22Rv1 (cell line): ENCODE data around the gene STUB1.

Experiments
- ZFX ChIP-seq: fragments of 450-650 bp; IDR thresholded peaks from 2 replicates; pipeline ENCODE4 v1.6.1; 2017; ENCODE audit warnings: antibody characterized with exemption, borderline replicate concordance
- TF ChIP-seq, protein P1 (sequence below): fragments of 450-650 bp; IDR thresholded peaks from 2 replicates; pipeline ENCODE4 v1.5.1; 2017; ENCODE audit warnings: mild to moderate bottlenecking

DNA sequence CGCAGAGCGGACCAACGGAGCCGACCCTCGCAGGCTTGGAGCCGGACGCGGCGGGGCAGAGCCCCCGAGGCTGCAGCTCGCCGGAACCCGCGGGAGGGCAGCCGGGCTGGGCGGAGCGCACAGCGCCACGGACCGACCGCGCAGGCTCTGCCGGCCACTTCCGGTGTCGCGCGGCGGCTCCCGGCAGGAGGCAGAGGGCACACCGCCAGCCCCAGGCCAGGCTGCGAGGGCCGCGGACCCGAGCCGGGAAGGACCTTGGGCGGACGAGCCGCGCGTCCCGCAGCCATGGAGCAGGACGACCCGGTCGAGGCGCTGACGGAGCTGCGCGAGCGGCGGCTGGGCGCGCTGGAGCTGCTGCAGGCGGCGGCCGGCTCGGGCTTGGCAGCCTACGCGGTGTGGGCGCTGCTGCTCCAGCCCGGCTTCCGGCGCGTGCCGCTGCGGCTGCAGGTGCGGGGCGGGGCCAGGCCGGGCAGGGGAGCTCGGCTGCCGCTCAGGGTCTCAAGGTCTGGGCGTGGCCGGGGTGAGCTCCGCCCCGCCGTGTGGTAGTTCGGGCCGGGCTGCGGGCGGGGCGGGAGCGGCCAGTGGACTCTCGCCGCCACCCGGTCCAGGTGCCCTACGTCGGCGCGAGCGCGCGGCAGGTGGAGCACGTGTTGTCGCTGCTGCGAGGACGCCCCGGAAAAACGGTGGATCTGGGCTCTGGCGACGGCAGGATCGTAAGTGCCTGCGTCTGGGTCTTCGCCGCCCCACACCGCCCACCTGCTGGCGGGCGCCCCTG is 41.0 kb downstream of the STUB1 start, which contains the start of gene ANTKMT:
- TF ChIP-seq, protein P1, sequence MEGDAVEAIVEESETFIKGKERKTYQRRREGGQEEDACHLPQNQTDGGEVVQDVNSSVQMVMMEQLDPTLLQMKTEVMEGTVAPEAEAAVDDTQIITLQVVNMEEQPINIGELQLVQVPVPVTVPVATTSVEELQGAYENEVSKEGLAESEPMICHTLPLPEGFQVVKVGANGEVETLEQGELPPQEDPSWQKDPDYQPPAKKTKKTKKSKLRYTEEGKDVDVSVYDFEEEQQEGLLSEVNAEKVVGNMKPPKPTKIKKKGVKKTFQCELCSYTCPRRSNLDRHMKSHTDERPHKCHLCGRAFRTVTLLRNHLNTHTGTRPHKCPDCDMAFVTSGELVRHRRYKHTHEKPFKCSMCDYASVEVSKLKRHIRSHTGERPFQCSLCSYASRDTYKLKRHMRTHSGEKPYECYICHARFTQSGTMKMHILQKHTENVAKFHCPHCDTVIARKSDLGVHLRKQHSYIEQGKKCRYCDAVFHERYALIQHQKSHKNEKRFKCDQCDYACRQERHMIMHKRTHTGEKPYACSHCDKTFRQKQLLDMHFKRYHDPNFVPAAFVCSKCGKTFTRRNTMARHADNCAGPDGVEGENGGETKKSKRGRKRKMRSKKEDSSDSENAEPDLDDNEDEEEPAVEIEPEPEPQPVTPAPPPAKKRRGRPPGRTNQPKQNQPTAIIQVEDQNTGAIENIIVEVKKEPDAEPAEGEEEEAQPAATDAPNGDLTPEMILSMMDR: peak; percentile 6; the same call in 1 of the 2 replicates
- no peak for TF ChIP-seq ZFX
